Ishikawa (cell line): ENCODE results near the gene GHRHR.
A peak's percentile ranks its signal among the peaks of the same experiment; 100 is the strongest.

Experiments
- CEBPB ChIP-seq: IDR thresholded peaks from 2 replicates; pipeline ENCODE4 v1.6.1; 2012
- CREB1 ChIP-seq: IDR thresholded peaks from 2 replicates; pipeline ENCODE4 v1.6.1; 2012; ENCODE audit warnings: low read depth
- EGR1 ChIP-seq: IDR thresholded peaks from 2 replicates; pipeline ENCODE4 v1.6.1; 2012
- EP300 ChIP-seq: IDR thresholded peaks from 2 replicates; pipeline ENCODE4 v1.6.1; 2012; ENCODE audit warnings: borderline replicate concordance
- FOXM1 ChIP-seq: IDR thresholded peaks from 2 replicates; pipeline ENCODE4 v1.6.1; 2012; ENCODE audit warnings: low read depth, borderline replicate concordance
- MAX ChIP-seq: IDR thresholded peaks from 2 replicates; pipeline ENCODE4 v1.6.1; 2012
- NFIC ChIP-seq: IDR thresholded peaks from 2 replicates; pipeline ENCODE4 v1.6.1; 2012
- RAD21 ChIP-seq: IDR thresholded peaks from 2 replicates; pipeline ENCODE4 v1.6.1; 2012; ENCODE audit warnings: low read depth
- REST ChIP-seq: IDR thresholded peaks from 2 replicates; pipeline ENCODE4 v1.6.1; 2012; ENCODE audit warnings: low read depth, mild to moderate bottlenecking
- TAF1 ChIP-seq: IDR thresholded peaks from 2 replicates; pipeline ENCODE4 v1.6.1; 2012; ENCODE audit warnings: low read depth, mild to moderate bottlenecking
- TCF12 ChIP-seq: IDR thresholded peaks from 2 replicates; pipeline ENCODE4 v1.6.1; 2012; ENCODE audit warnings: low read depth
- TEAD4 ChIP-seq: IDR thresholded peaks from 2 replicates; pipeline ENCODE4 v1.6.1; 2012
- USF1 ChIP-seq: IDR thresholded peaks from 2 replicates; pipeline ENCODE4 v1.6.1; 2012
- YY1 ChIP-seq: IDR thresholded peaks from 2 replicates; pipeline ENCODE4 v1.6.1; 2012; ENCODE audit warnings: low read depth
- ZBTB7A ChIP-seq: IDR thresholded peaks from 2 replicates; pipeline ENCODE4 v1.6.1; 2012; ENCODE audit warnings: low read depth

Gene GHRHR

GRCh38 chr7:30935569-30935877 lies 28.2 kb upstream of the GHRHR start:
- no peak for TF ChIP-seq TEAD4
- TF ChIP-seq EP300: no peak
- no peak for TF ChIP-seq NFIC
- no peak for TF ChIP-seq CREB1
- no peak for TF ChIP-seq REST
- no peak for TF ChIP-seq TAF1
- TF ChIP-seq FOXM1: no peak

GRCh38 chr7:30936650-30937245 lies 27.0 kb upstream of the GHRHR start:
- TF ChIP-seq ZBTB7A (no peak), MAX (no peak), TCF12 (no peak), TAF1 (no peak), CREB1 (no peak), FOXM1 (no peak), TEAD4 (no peak), RAD21 (no peak), EGR1 (no peak), REST (no peak), YY1 (no peak), EP300 (no peak), USF1 (no peak)

GRCh38 chr7:30937416-30937815 lies 26.3 kb upstream of the GHRHR start:
- TF ChIP-seq USF1: no peak
- no peak for TF ChIP-seq YY1
- no peak for TF ChIP-seq REST
- TF ChIP-seq NFIC: 0 out of 2 replicates have a peak, but pooled peaks have one; percentile 12

- TF ChIP-seq YY1 (0 out of 2 replicates have a peak, but pooled peaks have one; percentile 35), TAF1 (no peak), TCF12 (no peak), CEBPB (peak; percentile 20; the same call in 1 of the 2 replicates), CREB1 (no peak), NFIC (no peak), EP300 (no peak), RAD21 (peak; percentile 60), ZBTB7A (no peak), FOXM1 (no peak), REST (no peak), USF1 (no peak), MAX (no peak), TEAD4 (no peak), EGR1 (no peak)
Measured at GRCh38 chr7:30938435-30939316, 25.1 kb upstream of the GHRHR start.
